Measurements from ENCODE around the gene REEP6. TPM values are rescaled to one million over a fixed set of nuclear protein-coding genes. Genes with fewer than 3 reads are reported as not detected.

REEP6 gene
- total and polyA plus RNA-seq, 2 of the 8 experiments (the other 6 are each of a cell fraction or from before 2014, with no cell fraction given) = 12.6 to 20.7 TPM

DNA sequence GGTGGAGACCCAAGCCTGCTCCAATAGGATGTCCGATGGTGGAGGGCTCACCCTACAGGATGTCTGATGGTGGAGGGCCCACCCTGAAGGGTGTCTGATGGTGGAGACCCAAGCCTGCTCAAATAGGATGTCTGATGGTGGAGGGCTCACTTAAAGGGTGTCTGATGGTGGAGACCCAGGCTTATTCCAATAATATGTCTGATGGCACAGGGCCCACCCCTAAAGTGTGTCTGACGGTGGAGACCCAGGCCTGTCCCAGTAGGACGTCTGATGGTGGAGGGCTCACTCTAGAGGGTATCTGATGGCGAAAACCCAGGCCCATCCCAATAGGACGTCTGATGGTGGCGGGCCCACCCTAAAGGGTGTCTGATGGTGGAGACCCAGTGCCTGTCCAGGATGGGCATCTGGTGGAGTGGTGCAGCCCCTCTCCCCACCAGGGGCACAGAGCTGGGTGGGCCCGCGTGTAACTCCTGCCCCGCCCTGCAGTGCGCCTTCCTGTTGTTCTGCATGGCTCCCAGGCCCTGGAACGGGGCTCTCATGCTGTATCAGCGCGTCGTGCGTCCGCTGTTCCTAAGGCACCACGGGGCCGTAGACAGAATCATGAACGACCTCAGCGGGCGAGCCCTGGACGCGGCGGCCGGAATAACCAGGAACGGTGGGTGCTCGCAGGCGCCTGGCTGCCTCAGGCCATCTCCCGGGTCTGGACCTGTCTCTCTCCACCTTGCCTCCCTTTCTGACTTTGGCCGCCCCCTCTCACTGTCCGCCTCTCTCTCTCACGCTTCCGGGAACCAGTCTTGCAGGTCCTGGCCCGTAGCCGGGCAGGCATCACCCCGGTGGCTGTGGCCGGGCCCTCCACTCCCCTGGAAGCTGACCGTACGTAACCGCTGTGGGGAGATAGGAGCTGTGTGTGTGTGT is 5.1 kb downstream of the REEP6 start:
- H3K23ac ChIP-seq (ENCODE audit: insufficient read length) = no peak overlapping the region
- H2BK120ac ChIP-seq (replicated peaks; ENCODE audit: low read depth, low read length) = no peak overlapping the region
- H2AFZ ChIP-seq (ENCODE audit: low read length) = no peak overlapping the region
- no peak overlapping the region for H3K56ac ChIP-seq (replicated peaks; ENCODE audit: insufficient read length, low read depth, low read length)
- H4K8ac ChIP-seq (ENCODE audit: extremely low read depth, insufficient read depth, low read length) = no peak overlapping the region
- no peak overlapping the region for H3K27ac ChIP-seq (ENCODE audit: low read depth, low read length)
- H3K79me1 ChIP-seq (ENCODE audit: low read depth, low read length) = no peaks in the 10 kb centered on the region
- no peak overlapping the region for H3K4ac ChIP-seq (replicated peaks; ENCODE audit: insufficient read length, low read depth, low read length)
- H3K23me2 ChIP-seq (ENCODE audit: low read depth, low read length) = peaks cover 6% of the 10 kb centered on the region
- H3K79me2 ChIP-seq (ENCODE audit: control insufficient read depth in 1 of 2, insufficient read depth in 2 of 2, low read length in 2 of 2) = no peaks in the 10 kb centered on the region
- H3K27me3 ChIP-seq (replicated peaks in 1 of 4; ENCODE audit: control insufficient read depth in 3 of 4, extremely low read depth in 1 of 4, insufficient read depth in 3 of 4, low read length in 3 of 4) = peaks cover 3 to 16% (median 9%) of the 10 kb centered on the region in 4 experiments; a peak in 6 of 7 replicates
- no peaks in the 10 kb centered on the region; a peak in 4 of 7 replicates for H3K4me1 ChIP-seq (replicated peaks in 1 of 4; ENCODE audit: control insufficient read depth in 3 of 4, insufficient read depth in 4 of 4, low read length in 3 of 4)
- POLR2A ChIA-PET (ENCODE audit: partially characterized antibody) = no interaction called here
- no peak overlapping the region for H4K91ac ChIP-seq (replicated peaks; ENCODE audit: insufficient read length, low read length)
- DNase-seq (ENCODE audit: low read depth in 1 of 2, low spot score in 2 of 2) (no peak), FAIRE-seq (no peak)
- H3K9ac ChIP-seq (replicated peaks in 1 of 4; ENCODE audit: extremely low read depth in 1 of 4, low read depth in 3 of 4, low read length in 3 of 4) = no peak overlapping the region
- H2BK20ac ChIP-seq (ENCODE audit: low read length) = no peak overlapping the region
- no peak overlapping the region for H3K18ac ChIP-seq (ENCODE audit: extremely low read depth, low read length)
- CTCF ChIA-PET (ENCODE audit: partially characterized antibody) = no interaction called here
- peaks cover 5 to 11% of the 10 kb centered on the region in 2 experiments; a peak in 2 of 4 replicates for H3K9me3 ChIP-seq (ENCODE audit: insufficient read depth in 2 of 2, low read depth in 1 of 2, low read length in 1 of 2)
- H2BK12ac ChIP-seq (ENCODE audit: low read depth, low read length) = no peak overlapping the region
- no peak overlapping the region; the same call in 1 of the 2 replicates for H2BK5ac ChIP-seq (ENCODE audit: low read depth, low read length)
- H4K5ac ChIP-seq (ENCODE audit: insufficient read length, low read depth, low read length) = no peak overlapping the region
- TF ChIP-seq EGR1 (IDR thresholded peaks at IDR 0.05; ENCODE audit: borderline replicate concordance, low read depth, low read length) = no peak
- TF ChIP-seq HDAC2 (IDR thresholded peaks at IDR 0.05; ENCODE audit: borderline replicate concordance in 1 of 2, low read depth in 2 of 2, low read length in 2 of 2) = no peak
- no peak overlapping the region for H3K14ac ChIP-seq (ENCODE audit: insufficient read length)
- no peaks in the 10 kb centered on the region for H3K36me3 ChIP-seq (ENCODE audit: control insufficient read depth in 2 of 4, insufficient read depth in 4 of 4, low read length in 3 of 4)
- H3K4me2 ChIP-seq (ENCODE audit: insufficient read depth in 1 of 2, low read depth in 2 of 2, low read length in 2 of 2) = no peak overlapping the region
- H4K20me1 ChIP-seq (replicated peaks in 1 of 2; ENCODE audit: control insufficient read depth in 1 of 2, insufficient read depth in 2 of 2, low read length in 2 of 2) = peaks cover 0 to 5% of the 10 kb centered on the region in 2 experiments
- H2BK15ac ChIP-seq (ENCODE audit: low read length) = no peak overlapping the region
- H2AK5ac ChIP-seq (ENCODE audit: low read depth, low read length) = peak overlapping the region; percentile 89; the same call in 1 of the 2 replicates
- H3K4me3 ChIP-seq (ENCODE audit: extremely low read depth in 1 of 4, insufficient read depth in 2 of 4, low read depth in 3 of 4, low read length in 4 of 4) = no peak overlapping the region
- 91% methylated on average over 35 of the region's 40 CpGs; no CpG with 5 or more reads in 1 of the 2 experiments for WGBS, 2 experiments (ENCODE audit: extremely low coverage in 1 of 2, insufficient coverage in 1 of 2, insufficient read length in 1 of 2, insufficient replicate concordance in 2 of 2, low coverage in 1 of 2, low lambda C conversion rate in 2 of 2, missing lambda C conversion rate in 1 of 2)

Data from H1 (cell line).